ENCODE measurements around the gene LRRC57.

LRRC57 gene

GRCh38 chr15:42590619-42591237 lies 42.1 kb upstream of the LRRC57 start:
- TF ChIP-seq CTCF (IDR thresholded peaks at IDR 0.05; ENCODE audit: borderline replicate concordance, insufficient read depth, low read depth, low read length), result no peak
- no peak overlapping the region for H3K4me3 ChIP-seq (ENCODE audit: low read depth, low read length)

- no peak for TF ChIP-seq CTCF (IDR thresholded peaks at IDR 0.05; ENCODE audit: borderline replicate concordance, insufficient read depth, low read depth, low read length)
- no peak overlapping the region for H3K4me3 ChIP-seq (ENCODE audit: low read depth, low read length)
Measured at GRCh38 chr15:42584031-42584765, 35.6 kb upstream of the LRRC57 start.

GRCh38 chr15:42582569-42583375 lies 34.2 kb upstream of the LRRC57 start:
- no peak overlapping the region for H3K4me3 ChIP-seq (ENCODE audit: low read depth, low read length)
- no peak for TF ChIP-seq CTCF (IDR thresholded peaks at IDR 0.05; ENCODE audit: borderline replicate concordance, insufficient read depth, low read depth, low read length)

DNA sequence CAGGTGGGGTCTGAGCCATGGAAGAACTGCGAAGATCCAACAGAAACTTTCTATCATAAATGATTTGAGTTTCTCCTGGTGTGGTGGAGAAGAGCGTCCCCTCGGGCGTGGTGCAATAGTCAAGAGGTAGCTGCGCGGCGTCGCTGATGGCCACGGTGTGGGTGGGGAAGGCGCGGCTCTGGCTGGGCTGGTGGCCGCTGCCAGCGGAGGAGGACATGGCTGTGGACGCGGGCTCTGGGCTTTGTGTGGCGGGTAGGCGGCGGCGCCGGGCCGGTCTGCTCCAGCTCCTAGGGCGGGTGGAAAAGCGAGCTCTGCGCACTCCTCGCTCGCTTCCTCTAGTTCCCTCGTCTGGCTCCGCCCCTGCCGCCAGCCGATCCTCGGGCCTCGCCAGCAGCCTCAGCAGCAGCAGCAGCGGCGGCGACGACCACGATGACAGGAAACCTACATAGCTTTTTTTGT lies 32.7 kb upstream of the LRRC57 start:
- peak overlapping the region; percentile 52 for H3K4me3 ChIP-seq (ENCODE audit: low read depth, low read length)
- no peak for TF ChIP-seq CTCF (IDR thresholded peaks at IDR 0.05; ENCODE audit: borderline replicate concordance, insufficient read depth, low read depth, low read length)

DNA sequence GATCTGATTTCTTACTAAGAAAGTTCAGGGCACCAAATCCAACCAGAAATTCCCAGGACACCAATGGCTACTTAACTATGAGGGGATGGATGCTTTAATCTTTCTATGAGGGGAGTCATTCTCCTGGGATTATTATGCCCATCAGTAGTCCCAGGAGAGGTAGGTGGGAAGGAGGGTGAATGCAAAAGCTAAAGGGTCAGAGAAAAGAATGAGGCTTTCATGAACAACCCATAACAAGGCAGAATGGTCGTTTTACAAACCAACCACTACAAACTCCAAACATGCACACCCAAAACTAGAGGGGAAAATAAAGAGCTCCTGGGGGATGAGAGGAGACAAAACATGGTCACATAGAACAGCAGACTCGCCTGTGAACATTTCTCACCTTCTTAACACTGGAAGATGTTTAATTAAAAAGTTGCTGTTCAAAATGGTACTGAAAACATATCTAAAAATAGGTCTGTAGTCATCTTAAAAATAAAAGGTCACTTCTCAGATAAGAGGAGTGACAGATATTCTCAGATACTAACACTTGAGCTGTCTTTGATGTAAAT lies 30.5 kb upstream of the LRRC57 start:
- TF ChIP-seq CTCF (IDR thresholded peaks at IDR 0.05; ENCODE audit: borderline replicate concordance, insufficient read depth, low read depth, low read length), result no peak
- H3K4me3 ChIP-seq (ENCODE audit: low read depth, low read length), result no peak overlapping the region

- H3K4me3 ChIP-seq (ENCODE audit: low read depth, low read length), result no peak overlapping the region
- no peak for TF ChIP-seq CTCF (IDR thresholded peaks at IDR 0.05; ENCODE audit: borderline replicate concordance, insufficient read depth, low read depth, low read length)
Measured at GRCh38 chr15:42577514-42578031, 29.0 kb upstream of the LRRC57 start.
